COR-L47 (cell line): Measurements from ENCODE around the gene ARHGAP6.
"Not testable (repeated sequence)": the region's sequence is repeated elsewhere in the genome, so short reads cannot be mapped to it uniquely, and the experiment has no call there.

Experiments
- DNase-seq: peaks from one replicate; lab custom pipeline; 2025; lab: John Stamatoyannopoulos, UW

ARHGAP6 gene

GRCh38 chrX:11361666-11362065, 304.1 kb downstream of the ARHGAP6 start:
- DNase-seq, result not testable (repeated sequence)

- not testable (repeated sequence) for DNase-seq
Observed at GRCh38 chrX:11355944-11356343, 309.8 kb downstream of the ARHGAP6 start.

- DNase-seq, result no peak
Observed at GRCh38 chrX:11355259-11355909, 310.3 kb downstream of the ARHGAP6 start.

DNA sequence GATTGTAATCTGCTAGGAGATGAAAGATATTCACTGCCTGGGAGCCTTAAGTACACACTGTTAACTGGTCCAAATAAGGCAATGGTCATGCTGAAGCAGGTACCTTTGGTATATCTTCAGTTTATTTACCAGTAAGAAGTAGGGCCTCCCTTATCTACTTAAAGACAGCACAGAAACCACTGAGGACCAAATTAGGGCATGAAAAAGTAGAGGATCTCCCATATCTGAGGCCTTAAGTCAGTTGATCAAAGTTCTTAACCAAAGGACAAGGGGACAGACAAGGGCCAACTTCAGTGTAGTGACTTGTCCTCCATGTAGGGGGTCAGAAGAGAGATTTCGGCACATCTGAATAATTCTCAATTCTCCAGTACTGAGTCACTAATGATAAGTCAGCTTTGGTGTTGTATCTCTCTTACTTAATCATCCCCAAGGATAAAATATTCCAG, 313.4 kb downstream of the ARHGAP6 start:
- no peak for DNase-seq

DNA sequence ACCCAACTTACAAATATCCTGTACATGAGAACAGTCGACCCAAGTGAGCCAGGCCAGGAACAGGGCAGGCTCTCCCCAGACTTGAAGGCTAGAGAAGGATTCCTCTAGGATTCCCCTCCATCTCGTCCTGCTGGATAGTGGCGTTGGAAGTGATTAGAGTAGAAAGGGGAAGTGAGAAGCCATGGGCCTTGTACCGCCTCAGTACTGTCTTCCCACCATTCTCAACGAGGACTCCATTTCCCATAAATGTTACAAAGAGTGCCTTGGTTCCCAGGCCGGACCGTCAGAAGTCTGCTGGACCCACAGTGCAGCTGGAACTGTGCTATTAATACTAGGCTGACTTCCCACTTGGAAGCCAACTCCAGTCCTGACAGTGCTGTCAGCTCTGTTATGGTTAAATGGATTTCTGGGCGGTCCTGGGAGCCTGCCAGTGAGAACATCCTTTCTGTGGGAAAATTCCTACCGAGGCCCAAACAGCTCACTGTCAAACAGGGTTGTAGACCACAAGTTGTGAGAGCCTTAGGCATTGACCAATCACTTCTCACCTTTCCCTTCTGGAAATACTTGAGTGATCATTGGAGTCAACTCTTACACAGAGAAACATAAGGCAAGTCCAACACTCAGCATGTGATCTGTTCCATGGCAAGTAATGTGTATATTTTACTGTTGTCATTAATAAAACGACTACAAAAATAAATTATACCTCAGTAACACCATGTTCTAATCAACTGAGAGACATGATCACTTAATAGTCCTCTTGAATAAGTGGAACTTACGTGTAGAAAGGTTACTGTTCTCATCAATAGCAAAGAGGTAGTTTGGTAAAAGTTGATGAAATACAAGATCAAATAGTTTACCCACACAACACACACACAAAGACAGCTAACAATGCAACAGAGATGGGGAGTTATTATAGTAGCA, 314.1 kb downstream of the ARHGAP6 start:
- no peak for DNase-seq

- no peak for DNase-seq
Observed at GRCh38 chrX:11349661-11350337, 315.9 kb downstream of the ARHGAP6 start.

GRCh38 chrX:11349020-11349419, 316.7 kb downstream of the ARHGAP6 start:
- DNase-seq, result no peak

GRCh38 chrX:11347300-11347699, 318.4 kb downstream of the ARHGAP6 start:
- no peak for DNase-seq

- DNase-seq, result no peak
Observed at GRCh38 chrX:11346121-11346682, 319.5 kb downstream of the ARHGAP6 start.

DNA sequence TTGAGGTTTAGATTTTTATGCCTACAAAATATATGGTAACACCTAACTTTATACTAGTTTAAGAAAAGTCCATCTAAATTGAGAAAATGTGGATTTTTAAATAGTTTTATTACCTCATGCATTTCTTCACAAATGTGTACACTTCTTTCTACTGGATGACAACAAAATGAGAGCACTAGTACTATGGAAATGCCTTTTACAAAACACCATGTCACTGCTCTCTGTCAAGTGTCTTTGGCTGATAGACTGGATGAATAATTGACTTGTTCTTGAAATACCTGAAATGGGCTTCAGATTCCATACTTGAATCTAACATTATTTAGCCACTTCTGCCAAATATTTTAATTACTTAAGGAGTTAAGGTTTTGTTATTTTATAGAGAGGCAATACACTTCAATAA, 323.0 kb downstream of the ARHGAP6 start:
- no peak for DNase-seq

DNA sequence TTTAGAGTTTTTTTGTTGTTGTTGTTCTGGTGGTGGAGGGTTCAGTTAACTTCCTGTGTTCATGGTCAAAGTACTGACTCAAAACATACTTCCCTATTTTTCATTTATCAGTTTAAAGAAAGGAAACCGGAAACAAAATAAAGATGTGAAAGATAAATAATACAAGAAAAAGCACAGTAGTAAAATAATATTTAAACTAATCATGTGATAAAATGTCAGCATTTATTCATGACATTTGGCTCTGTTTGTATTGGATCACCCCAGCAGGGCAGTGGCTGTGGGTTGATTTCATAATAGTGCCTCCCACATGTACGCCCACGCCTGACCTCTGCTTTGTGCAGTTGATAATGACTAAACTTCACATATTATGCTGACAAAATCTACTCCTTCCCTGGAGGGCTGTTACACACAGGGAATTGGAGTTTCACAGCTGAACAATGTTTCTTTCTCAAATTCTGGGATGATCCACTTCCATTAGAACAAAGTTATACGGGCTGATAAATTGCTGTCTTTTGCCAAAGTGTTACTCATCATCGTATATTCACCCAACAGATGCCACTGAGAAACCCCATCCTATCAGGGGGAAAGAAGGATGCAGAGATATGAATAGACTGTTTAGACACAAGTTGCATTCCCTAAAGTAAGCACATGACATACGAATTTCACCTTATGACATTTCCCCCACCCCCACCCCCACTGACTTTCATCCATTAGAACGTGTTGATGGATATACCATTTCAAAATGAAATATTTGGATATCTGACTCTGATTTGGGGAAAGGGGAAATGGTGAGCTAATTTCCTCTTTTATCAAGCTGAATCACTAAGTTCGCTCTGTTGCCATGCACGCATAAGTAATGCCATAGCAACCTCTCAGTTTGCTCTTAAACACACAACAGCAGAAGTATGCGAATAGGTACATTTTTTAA, 324.2 kb downstream of the ARHGAP6 start:
- no peak for DNase-seq

GRCh38 chrX:11337292-11338009, 328.3 kb downstream of the ARHGAP6 start:
- DNase-seq, result no peak

DNA sequence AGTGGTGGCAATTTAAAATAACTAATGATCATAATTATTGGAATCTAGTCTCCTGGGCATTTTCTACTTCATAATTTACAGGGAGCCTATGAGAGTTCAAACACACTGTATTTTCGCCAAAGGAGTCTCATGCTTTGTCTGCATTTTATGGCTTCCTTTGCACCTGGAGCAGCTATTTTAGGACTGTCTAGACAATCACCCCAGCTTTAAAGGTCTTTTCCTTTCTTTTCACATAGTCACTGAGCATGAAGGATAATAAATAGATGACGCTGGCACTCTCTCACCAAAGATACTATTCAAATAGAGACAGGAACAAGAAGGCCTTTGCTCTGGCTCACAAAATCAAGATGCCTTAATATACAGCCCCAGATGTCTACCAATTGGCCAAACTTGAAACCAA, 329.5 kb downstream of the ARHGAP6 start:
- no peak for DNase-seq

- no peak for DNase-seq
Observed at GRCh38 chrX:11334165-11334564, 331.6 kb downstream of the ARHGAP6 start.

DNA sequence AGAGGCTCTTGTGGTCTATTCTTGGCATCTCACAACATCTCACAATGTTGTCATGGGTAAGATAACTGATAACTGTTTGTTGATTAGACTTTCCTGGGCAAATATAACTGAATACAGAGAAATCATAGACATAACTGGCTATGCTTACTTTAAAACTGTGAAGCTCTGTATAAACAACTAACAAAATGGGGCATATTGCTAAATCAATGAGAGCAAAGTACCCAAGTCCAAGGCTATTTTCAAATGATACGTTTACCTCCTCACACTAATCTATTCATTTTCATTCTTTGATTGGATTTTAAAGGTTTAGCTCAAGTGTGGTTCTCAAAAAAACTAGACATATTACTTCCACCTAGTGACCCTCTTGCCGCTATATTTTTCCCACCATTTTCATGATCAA, 333.9 kb downstream of the ARHGAP6 start:
- DNase-seq, result no peak

GRCh38 chrX:11329021-11329420, 336.7 kb downstream of the ARHGAP6 start:
- no peak for DNase-seq

- DNase-seq, result no peak
Observed at GRCh38 chrX:11328134-11328533, 337.6 kb downstream of the ARHGAP6 start.

DNA sequence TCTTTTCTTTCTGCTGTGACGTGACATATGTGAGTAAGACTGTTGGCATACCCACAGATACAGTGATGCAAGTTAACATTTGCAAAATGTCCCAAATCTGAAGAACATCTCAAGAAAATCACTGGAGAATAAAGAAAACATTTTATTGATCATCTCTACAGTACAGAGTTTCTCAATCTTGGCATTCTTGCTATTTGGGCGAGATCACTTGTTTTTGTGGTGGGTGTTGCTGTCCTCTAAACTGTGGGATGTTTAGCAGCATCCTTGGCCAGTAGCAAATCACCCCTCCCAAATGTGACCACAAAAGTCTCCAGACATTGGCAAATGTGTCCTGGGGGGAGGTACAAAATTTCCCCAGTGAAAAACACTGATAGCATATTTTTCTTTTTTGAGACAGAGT, 343.7 kb downstream of the ARHGAP6 start:
- DNase-seq, result no peak

GRCh38 chrX:11319806-11320520, 345.8 kb downstream of the ARHGAP6 start:
- DNase-seq, result no peak

GRCh38 chrX:11311706-11312105, 354.0 kb downstream of the ARHGAP6 start:
- DNase-seq, result no peak
